ENCODE measurements around the gene ATP1A2.

DNA sequence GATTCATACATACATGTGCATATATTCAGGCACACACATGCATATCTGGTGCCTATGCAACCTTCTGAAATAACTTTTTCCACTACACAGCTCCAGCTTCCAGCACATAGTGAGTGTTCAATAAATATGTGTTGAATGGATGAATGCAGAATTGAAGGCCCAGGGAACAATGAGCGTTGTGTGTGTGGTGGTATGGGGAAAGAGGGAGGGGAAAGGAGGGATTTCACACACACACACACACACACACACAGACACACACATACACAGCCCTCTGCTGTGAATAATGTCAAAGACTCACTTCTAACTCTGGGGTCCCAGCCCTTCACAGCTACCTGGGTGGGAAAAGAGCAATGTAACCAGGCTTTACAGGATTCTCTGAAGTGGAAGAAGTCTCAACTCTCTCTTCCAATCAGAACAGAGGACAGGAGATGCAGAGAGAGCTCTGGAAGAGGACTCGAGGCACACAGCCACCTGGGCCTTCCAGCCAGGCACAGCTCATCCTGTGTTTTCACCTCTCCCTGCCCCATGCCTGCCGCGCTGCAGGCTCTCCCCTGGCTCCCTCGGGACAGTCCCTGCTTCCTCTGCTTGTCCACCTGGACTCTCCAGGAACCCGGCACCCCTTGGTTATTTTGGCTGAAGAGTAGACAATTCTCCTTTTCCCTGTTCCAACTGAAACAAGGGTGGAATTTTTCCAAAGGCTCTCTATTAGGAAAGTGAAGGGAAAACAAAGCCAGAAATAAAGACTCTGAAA, 11.7 kb upstream of the ATP1A2 start:
- TF ChIP-seq, protein P1, sequence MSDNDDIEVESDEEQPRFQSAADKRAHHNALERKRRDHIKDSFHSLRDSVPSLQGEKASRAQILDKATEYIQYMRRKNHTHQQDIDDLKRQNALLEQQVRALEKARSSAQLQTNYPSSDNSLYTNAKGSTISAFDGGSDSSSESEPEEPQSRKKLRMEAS (IDR thresholded peaks at IDR 0.05; ENCODE audit: insufficient read depth, insufficient read length): no peak
- TF ChIP-seq, protein P2, sequence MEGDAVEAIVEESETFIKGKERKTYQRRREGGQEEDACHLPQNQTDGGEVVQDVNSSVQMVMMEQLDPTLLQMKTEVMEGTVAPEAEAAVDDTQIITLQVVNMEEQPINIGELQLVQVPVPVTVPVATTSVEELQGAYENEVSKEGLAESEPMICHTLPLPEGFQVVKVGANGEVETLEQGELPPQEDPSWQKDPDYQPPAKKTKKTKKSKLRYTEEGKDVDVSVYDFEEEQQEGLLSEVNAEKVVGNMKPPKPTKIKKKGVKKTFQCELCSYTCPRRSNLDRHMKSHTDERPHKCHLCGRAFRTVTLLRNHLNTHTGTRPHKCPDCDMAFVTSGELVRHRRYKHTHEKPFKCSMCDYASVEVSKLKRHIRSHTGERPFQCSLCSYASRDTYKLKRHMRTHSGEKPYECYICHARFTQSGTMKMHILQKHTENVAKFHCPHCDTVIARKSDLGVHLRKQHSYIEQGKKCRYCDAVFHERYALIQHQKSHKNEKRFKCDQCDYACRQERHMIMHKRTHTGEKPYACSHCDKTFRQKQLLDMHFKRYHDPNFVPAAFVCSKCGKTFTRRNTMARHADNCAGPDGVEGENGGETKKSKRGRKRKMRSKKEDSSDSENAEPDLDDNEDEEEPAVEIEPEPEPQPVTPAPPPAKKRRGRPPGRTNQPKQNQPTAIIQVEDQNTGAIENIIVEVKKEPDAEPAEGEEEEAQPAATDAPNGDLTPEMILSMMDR (IDR thresholded peaks at IDR 0.05; ENCODE audit: extremely low read depth in 1 of 2, insufficient read depth in 1 of 2, low read depth in 1 of 2, low read length in 2 of 2): no peak
- no peak for TF ChIP-seq EZH2 (IDR thresholded peaks at IDR 0.05; ENCODE audit: borderline replicate concordance, low read depth, low read length, severe bottlenecking)
- no peak for TF ChIP-seq POLR2A (IDR thresholded peaks at IDR 0.05; ENCODE audit: low read depth, low read length)
- no peak for TF ChIP-seq GATA2 (IDR thresholded peaks at IDR 0.05; ENCODE audit: insufficient read depth, insufficient read length, low read depth, low read length)
- no peak for TF ChIP-seq JUN (IDR thresholded peaks at IDR 0.05; ENCODE audit: borderline replicate concordance, insufficient read depth, insufficient read length, low read depth)

Data from endothelial cell of umbilical vein (primary cell).